T-cell (primary cell): Measurements from ENCODE around the gene PRCP. TPM values are rescaled to one million over a fixed set of nuclear protein-coding genes. Genes with fewer than 3 reads are reported as not detected.

Experiments
- ATAC-seq, 4 experiments: fragments of 200-7000 bp in 3 of 4; fragments of 150-1000 bp in 1 of 4; cut with Tn5 transposase; replicated peaks in 1 of 4; 1 replicate in 3 of 4; 2 replicates in 1 of 4; pipeline ENCODE4 v1.10.0; 2021; ENCODE audit warnings: moderate library complexity in 3 of 4, mild to moderate bottlenecking in 2 of 4, moderate number of reproducible peaks in 1 of 4
- CTCF ChIA-PET, 2 donors: fragments of 300-600 bp; sonication (Branson Sonifier 250); formaldehyde crosslinking; loops; one replicate each; lab custom pipeline; 2022; ENCODE audit warnings: antibody characterized with exemption in 2 of 2; lab: Charles Lee
- POLR2A ChIA-PET, 2 donors: fragments of 300-600 bp; sonication (Branson Sonifier 250); formaldehyde crosslinking; loops; one replicate each; lab custom pipeline; 2022; ENCODE audit warnings: antibody characterized with exemption in 2 of 2; lab: Charles Lee
- DNase-seq, 35 experiments: peaks; one replicate each; pipeline versions ENCODE4 v3.0.0 to v3.0.0-alpha.2; 2013 to 2023
- H3K27ac ChIP-seq: one replicate; pipeline ENCODE4 v1.5.1; 2013; ENCODE audit warnings: low read length
- H3K27me3 ChIP-seq, 2 experiments: replicated peaks in 1 of 2; 1 replicate in 1 of 2; 2 replicates in 1 of 2; pipeline versions ENCODE4 v1.6.1 to v1.7.0; 2013; ENCODE audit warnings: low read length in 1 of 2, mixed read lengths in 1 of 2; ENCODE audit not compliant: control insufficient read depth in 2 of 2, insufficient read depth in 2 of 2; ENCODE audit errors: extremely low read depth in 1 of 2
- H3K36me3 ChIP-seq, 2 donors: 1 replicate in 1 of 2; 2 replicates in 1 of 2; pipeline versions ENCODE4 v1.6.1 to v1.7.0; 2013; ENCODE audit warnings: low read length in 1 of 2; ENCODE audit not compliant: control insufficient read depth in 2 of 2, insufficient read depth in 1 of 2; ENCODE audit errors: extremely low read depth in 1 of 2
- H3K4me1 ChIP-seq, 2 experiments: 1 replicate in 1 of 2; 2 replicates in 1 of 2; pipeline versions ENCODE4 v1.6.1 to v1.7.0; 2013; ENCODE audit warnings: low read length in 2 of 2, mixed read lengths in 1 of 2; ENCODE audit not compliant: insufficient read depth in 2 of 2, control insufficient read depth in 1 of 2; ENCODE audit errors: extremely low read depth in 1 of 2
- H3K4me3 ChIP-seq, 2 donors: 1 replicate in 1 of 2; 2 replicates in 1 of 2; pipeline versions ENCODE4 v1.5.1 to v1.7.0; 2013; ENCODE audit warnings: mild to moderate bottlenecking in 2 of 2, low read length in 1 of 2, moderate library complexity in 1 of 2; ENCODE audit not compliant: control insufficient read depth in 1 of 2; ENCODE audit errors: extremely low read depth in 1 of 2
- H3K9me3 ChIP-seq: 2 replicates; pipeline ENCODE4 v1.7.0; 2013
- H3K27ac Mint-ChIP-seq, 2 donors: one replicate each; pipeline ENCODE4 v1.8.0; 2020 to 2021; ENCODE audit warnings: mild to moderate bottlenecking in 2 of 2, mixed read lengths in 2 of 2
- H3K27me3 Mint-ChIP-seq, 2 donors: one replicate each; pipeline ENCODE4 v1.8.0; 2021 to 2022; ENCODE audit warnings: mixed read lengths in 2 of 2
- H3K36me3 Mint-ChIP-seq: one replicate; pipeline ENCODE4 v1.8.0; 2021; ENCODE audit warnings: mixed read lengths
- H3K4me1 Mint-ChIP-seq, 3 donors: one replicate each; pipeline ENCODE4 v1.8.0; 2020 to 2022; ENCODE audit warnings: mixed read lengths in 3 of 3, mild to moderate bottlenecking in 1 of 3
- H3K4me3 Mint-ChIP-seq, 3 donors: one replicate each; pipeline ENCODE4 v1.8.0; 2020 to 2022; ENCODE audit warnings: mild to moderate bottlenecking in 3 of 3, mixed read lengths in 3 of 3, moderate library complexity in 3 of 3
- H3K9me3 Mint-ChIP-seq, 3 donors: one replicate each; pipeline ENCODE4 v1.8.0; 2020 to 2022; ENCODE audit warnings: mixed read lengths in 3 of 3
- WGBS: methylation state at CpG from one replicate; pipeline ENCODE4 v1.1.5; 2013; ENCODE audit warnings: missing lambda C conversion rate; ENCODE audit not compliant: insufficient coverage; 5-methylcytosine and 5-hydroxymethylcytosine counted together
- total RNA-seq, 35 experiments: library from RNA in 6 of 35; stranded (reverse) in 6 of 35; fragments of 120-200 nt in 1 of 35; gene quantifications; one replicate each; pipeline versions ENCODE4 v1.2.1 to v1.2.4 and lab custom pipeline; 2013 to 2026

The PRCP gene
- total RNA-seq, 5 donors from 2014 or later (not counting 1 experiment from before 2014, with no cell fraction given): 18.1 to 22.7 (median 20.2) TPM

- Mint-ChIP-seq H3K27me3 (no peaks in the 10 kb centered on the region), H3K36me3 (no peaks in the 10 kb centered on the region), H3K27ac (peak overlapping the region in 1 of 2 donors; percentile 28), H3K4me1 (peaks cover 10 to 18% (median 13%) of the 10 kb centered on the region in 3 donors), H3K4me3 (no peak overlapping the region), H3K9me3 (peaks cover 0 to 16% (median 5%) of the 10 kb centered on the region in 3 donors)
- Histone ChIP-seq H3K36me3 (no peaks in the 10 kb centered on the region), H3K4me1 (no peaks in the 10 kb centered on the region), H3K27ac (no peak overlapping the region), H3K4me3 (no peak overlapping the region), H3K9me3 (no peaks in the 10 kb centered on the region), H3K27me3 (no peaks in the 10 kb centered on the region)
- ATAC-seq: no peak
- ChIA-PET POLR2A (interaction anchor here in 1 of 2 donors (0.7 to 1.2 kb wide), 2 partner anchors 15 to 138 kb away, joined by 3 to 4 read pairs; no protein-coding TSS in a partner anchor), CTCF (interaction anchor here in 1 of 2 donors (0.6 to 1.2 kb wide), 2 partner anchors 11 to 15 kb away, joined by 3 to 4 read pairs; no protein-coding TSS in a partner anchor)
- DNase-seq: no peak
- WGBS: 100% methylated on average over 2 of the region's 2 CpGs
These were observed 42.1 kb upstream of the PRCP start for GRCh38 chr11:82942376-82942775.

- WGBS: no CpG with 5 or more reads among the region's 2 CpGs
- no peaks in the 10 kb centered on the region for H3K9me3 ChIP-seq
- no peak overlapping the region for H3K27ac ChIP-seq
- no peaks in the 10 kb centered on the region for H3K36me3 ChIP-seq
- H3K4me1 Mint-ChIP-seq: peaks cover 10 to 16% (median 13%) of the 10 kb centered on the region in 3 donors
- no peaks in the 10 kb centered on the region for H3K27me3 ChIP-seq
- no peaks in the 10 kb centered on the region for H3K36me3 Mint-ChIP-seq
- H3K4me3 ChIP-seq: no peak overlapping the region
- H3K27ac Mint-ChIP-seq: no peak overlapping the region
- ChIA-PET CTCF (interaction anchor here in 1 of 2 donors (0.6 kb wide), 1 partner anchor 172 kb away, joined by 3 read pairs; no protein-coding TSS in a partner anchor), POLR2A (no interaction called here)
- ATAC-seq (no peak), DNase-seq (no peak)
- H3K4me1 ChIP-seq: no peaks in the 10 kb centered on the region
- peaks cover 0 to 16% (median 5%) of the 10 kb centered on the region in 3 donors for H3K9me3 Mint-ChIP-seq
- no peaks in the 10 kb centered on the region for H3K27me3 Mint-ChIP-seq
- no peak overlapping the region for H3K4me3 Mint-ChIP-seq
These were observed 39.2 kb upstream of the PRCP start for GRCh38 chr11:82939456-82939855.

GRCh38 chr11:82937554-82937953, 37.3 kb upstream of the PRCP start:
- no CpG with 5 or more reads among the region's 2 CpGs for WGBS

GRCh38 chr11:82936261-82936660, 36.0 kb upstream of the PRCP start:
- ATAC-seq (no peak), DNase-seq (no peak)
- H3K27me3 Mint-ChIP-seq: no peaks in the 10 kb centered on the region
- Histone ChIP-seq H3K9me3 (no peaks in the 10 kb centered on the region), H3K4me3 (no peak overlapping the region), H3K4me1 (peaks cover 8 to 15% of the 10 kb centered on the region in 2 experiments), H3K27me3 (no peaks in the 10 kb centered on the region), H3K36me3 (no peaks in the 10 kb centered on the region), H3K27ac (no peak overlapping the region)
- H3K27ac Mint-ChIP-seq: no peak overlapping the region
- H3K36me3 Mint-ChIP-seq: no peaks in the 10 kb centered on the region
- H3K4me3 Mint-ChIP-seq: no peak overlapping the region
- H3K4me1 Mint-ChIP-seq: peaks cover 27 to 41% (median 31%) of the 10 kb centered on the region in 3 donors
- ChIA-PET CTCF (no interaction called here), POLR2A (interaction anchor here in 1 of 2 donors (0.7 kb wide), 1 partner anchor 246 kb away, joined by 3 read pairs; no protein-coding TSS in a partner anchor)
- no CpG with 5 or more reads among the region's 3 CpGs for WGBS
- H3K9me3 Mint-ChIP-seq: peaks cover 0 to 6% (median 4%) of the 10 kb centered on the region in 3 donors

More at GRCh38 chr11:82937554-82937953, 37.3 kb upstream of the PRCP start:
- peaks cover 21 to 28% (median 26%) of the 10 kb centered on the region in 3 donors for H3K4me1 Mint-ChIP-seq
- ATAC-seq: no peak
- no peaks in the 10 kb centered on the region for H3K27me3 Mint-ChIP-seq
- H3K27ac Mint-ChIP-seq: no peak overlapping the region
- Histone ChIP-seq H3K36me3 (no peaks in the 10 kb centered on the region), H3K4me1 (peaks cover under 1 to 7% of the 10 kb centered on the region in 2 experiments), H3K4me3 (no peak overlapping the region), H3K27me3 (no peaks in the 10 kb centered on the region), H3K9me3 (no peaks in the 10 kb centered on the region), H3K27ac (no peak overlapping the region)
- ChIA-PET POLR2A (no interaction called here), CTCF (no interaction called here)
- H3K4me3 Mint-ChIP-seq: no peak overlapping the region
- peaks cover 0 to 11% (median 4%) of the 10 kb centered on the region in 3 donors for H3K9me3 Mint-ChIP-seq
- DNase-seq: no peak
- no peaks in the 10 kb centered on the region for H3K36me3 Mint-ChIP-seq

GRCh38 chr11:82932564-82932963, 32.3 kb upstream of the PRCP start:
- H3K27me3 Mint-ChIP-seq: no peaks in the 10 kb centered on the region
- Histone ChIP-seq H3K4me3 (no peak overlapping the region), H3K27ac (no peak overlapping the region), H3K9me3 (no peaks in the 10 kb centered on the region), H3K27me3 (no peaks in the 10 kb centered on the region), H3K4me1 (peaks cover 8 to 21% of the 10 kb centered on the region in 2 experiments), H3K36me3 (no peaks in the 10 kb centered on the region)
- no peak for DNase-seq
- ATAC-seq: peak; percentile 34 to 65 (median 55)
- ChIA-PET POLR2A (interaction anchor here (0.5 to 0.8 kb wide), 2 partner anchors 13 to 70 kb away, joined by 4 to 5 read pairs; no protein-coding TSS in a partner anchor), CTCF (interaction anchor here (0.7 to 1.0 kb wide), 2 partner anchors 75 to 361 kb away, joined by 3 read pairs; no protein-coding TSS in a partner anchor)
- H3K27ac Mint-ChIP-seq: peak overlapping the region in 1 of 2 donors; percentile 71
- WGBS: no CpG with 5 or more reads among the region's 1 CpG
- H3K9me3 Mint-ChIP-seq: no peaks in the 10 kb centered on the region
- peaks cover 30 to 40% (median 36%) of the 10 kb centered on the region in 3 donors for H3K4me1 Mint-ChIP-seq
- H3K36me3 Mint-ChIP-seq: no peaks in the 10 kb centered on the region
- H3K4me3 Mint-ChIP-seq: no peak overlapping the region

- Histone ChIP-seq H3K36me3 (no peaks in the 10 kb centered on the region), H3K27ac (no peak overlapping the region), H3K27me3 (no peaks in the 10 kb centered on the region), H3K4me3 (no peak overlapping the region), H3K9me3 (no peaks in the 10 kb centered on the region), H3K4me1 (peaks cover 8 to 26% of the 10 kb centered on the region in 2 experiments)
- DNase-seq (no peak), ATAC-seq (no peak)
- Mint-ChIP-seq H3K27ac (no peak overlapping the region), H3K4me1 (peaks cover 37 to 46% (median 42%) of the 10 kb centered on the region in 3 donors), H3K27me3 (no peaks in the 10 kb centered on the region), H3K9me3 (no peaks in the 10 kb centered on the region), H3K36me3 (no peaks in the 10 kb centered on the region), H3K4me3 (no peak overlapping the region)
- WGBS: 55% methylated on average over 2 of the region's 2 CpGs
- ChIA-PET CTCF (interaction anchor here (0.6 to 2.5 kb wide), 11 partner anchors 11 to 319 kb away, joined by 3 to 9 read pairs (median 3); no protein-coding TSS in a partner anchor), POLR2A (interaction anchor here in 1 of 2 donors (0.7 to 0.9 kb wide), 2 partner anchors 8 to 30 kb away, joined by 3 read pairs; no protein-coding TSS in a partner anchor)
These were observed 30.5 kb upstream of the PRCP start for GRCh38 chr11:82930734-82931133.
